T-cell (primary cell): ENCODE measurements around the gene TRPM4. TPM values are rescaled to one million over a fixed set of nuclear protein-coding genes. Genes with fewer than 3 reads are reported as not detected.

Source experiments
- ATAC-seq, 4 experiments: fragments of 200-7000 bp in 3 of 4; fragments of 150-1000 bp in 1 of 4; cut with Tn5 transposase; replicated peaks in 1 of 4; 1 replicate in 3 of 4; 2 replicates in 1 of 4; pipeline ENCODE4 v1.10.0; 2021; ENCODE audit warnings: moderate library complexity in 3 of 4, mild to moderate bottlenecking in 2 of 4, moderate number of reproducible peaks in 1 of 4
- CTCF ChIA-PET, 2 donors: fragments of 300-600 bp; sonication (Branson Sonifier 250); formaldehyde crosslinking; loops; one replicate each; lab custom pipeline; 2022; ENCODE audit warnings: antibody characterized with exemption in 2 of 2; lab: Charles Lee
- POLR2A ChIA-PET, 2 donors: fragments of 300-600 bp; sonication (Branson Sonifier 250); formaldehyde crosslinking; loops; one replicate each; lab custom pipeline; 2022; ENCODE audit warnings: antibody characterized with exemption in 2 of 2; lab: Charles Lee
- DNase-seq, 35 experiments: peaks; one replicate each; pipeline versions ENCODE4 v3.0.0 to v3.0.0-alpha.2; 2013 to 2023
- H3K27ac ChIP-seq: one replicate; pipeline ENCODE4 v1.5.1; 2013; ENCODE audit warnings: low read length
- H3K27me3 ChIP-seq, 2 experiments: replicated peaks in 1 of 2; 1 replicate in 1 of 2; 2 replicates in 1 of 2; pipeline versions ENCODE4 v1.6.1 to v1.7.0; 2013; ENCODE audit warnings: low read length in 1 of 2, mixed read lengths in 1 of 2; ENCODE audit not compliant: control insufficient read depth in 2 of 2, insufficient read depth in 2 of 2; ENCODE audit errors: extremely low read depth in 1 of 2
- H3K36me3 ChIP-seq, 2 donors: 1 replicate in 1 of 2; 2 replicates in 1 of 2; pipeline versions ENCODE4 v1.6.1 to v1.7.0; 2013; ENCODE audit warnings: low read length in 1 of 2; ENCODE audit not compliant: control insufficient read depth in 2 of 2, insufficient read depth in 1 of 2; ENCODE audit errors: extremely low read depth in 1 of 2
- H3K4me1 ChIP-seq, 2 experiments: 1 replicate in 1 of 2; 2 replicates in 1 of 2; pipeline versions ENCODE4 v1.6.1 to v1.7.0; 2013; ENCODE audit warnings: low read length in 2 of 2, mixed read lengths in 1 of 2; ENCODE audit not compliant: insufficient read depth in 2 of 2, control insufficient read depth in 1 of 2; ENCODE audit errors: extremely low read depth in 1 of 2
- H3K4me3 ChIP-seq, 2 donors: 1 replicate in 1 of 2; 2 replicates in 1 of 2; pipeline versions ENCODE4 v1.5.1 to v1.7.0; 2013; ENCODE audit warnings: mild to moderate bottlenecking in 2 of 2, low read length in 1 of 2, moderate library complexity in 1 of 2; ENCODE audit not compliant: control insufficient read depth in 1 of 2; ENCODE audit errors: extremely low read depth in 1 of 2
- H3K9me3 ChIP-seq: 2 replicates; pipeline ENCODE4 v1.7.0; 2013
- H3K27ac Mint-ChIP-seq, 2 donors: one replicate each; pipeline ENCODE4 v1.8.0; 2020 to 2021; ENCODE audit warnings: mild to moderate bottlenecking in 2 of 2, mixed read lengths in 2 of 2
- H3K27me3 Mint-ChIP-seq, 2 donors: one replicate each; pipeline ENCODE4 v1.8.0; 2021 to 2022; ENCODE audit warnings: mixed read lengths in 2 of 2
- H3K36me3 Mint-ChIP-seq: one replicate; pipeline ENCODE4 v1.8.0; 2021; ENCODE audit warnings: mixed read lengths
- H3K4me1 Mint-ChIP-seq, 3 donors: one replicate each; pipeline ENCODE4 v1.8.0; 2020 to 2022; ENCODE audit warnings: mixed read lengths in 3 of 3, mild to moderate bottlenecking in 1 of 3
- H3K4me3 Mint-ChIP-seq, 3 donors: one replicate each; pipeline ENCODE4 v1.8.0; 2020 to 2022; ENCODE audit warnings: mild to moderate bottlenecking in 3 of 3, mixed read lengths in 3 of 3, moderate library complexity in 3 of 3
- H3K9me3 Mint-ChIP-seq, 3 donors: one replicate each; pipeline ENCODE4 v1.8.0; 2020 to 2022; ENCODE audit warnings: mixed read lengths in 3 of 3
- WGBS: methylation state at CpG from one replicate; pipeline ENCODE4 v1.1.5; 2013; ENCODE audit warnings: missing lambda C conversion rate; ENCODE audit not compliant: insufficient coverage; 5-methylcytosine and 5-hydroxymethylcytosine counted together
- total RNA-seq, 35 experiments: library from RNA in 6 of 35; stranded (reverse) in 6 of 35; fragments of 120-200 nt in 1 of 35; gene quantifications; one replicate each; pipeline versions ENCODE4 v1.2.1 to v1.2.4 and lab custom pipeline; 2013 to 2026

The TRPM4 gene
- total RNA-seq, 5 donors from 2014 or later (not counting 1 experiment from before 2014, with no cell fraction given): 0.43 to 0.89 (median 0.50) TPM; not detected in 2

GRCh38 chr19:49189259-49189658 is 31.7 kb downstream of the TRPM4 start:
- DNase-seq (no peak), ATAC-seq (no peak)
- peaks cover 0 to under 1% (median under 1%) of the 10 kb centered on the region in 3 donors for H3K9me3 Mint-ChIP-seq
- peaks cover 6% of the 10 kb centered on the region in 2 experiments for H3K4me1 ChIP-seq
- peaks cover 10 to 16% (median 14%) of the 10 kb centered on the region in 3 donors for H3K4me1 Mint-ChIP-seq
- no peak overlapping the region for H3K4me3 Mint-ChIP-seq
- CTCF ChIA-PET: no interaction called here
- H3K4me3 ChIP-seq: no peak overlapping the region
- H3K27me3 ChIP-seq: peaks cover 0 to 17% of the 10 kb centered on the region in 2 experiments
- H3K9me3 ChIP-seq: no peaks in the 10 kb centered on the region
- H3K27ac ChIP-seq: no peak overlapping the region
- POLR2A ChIA-PET: no interaction called here
- peak overlapping the region in 1 of 2 donors; percentile 36 for H3K27ac Mint-ChIP-seq
- H3K36me3 Mint-ChIP-seq: no peaks in the 10 kb centered on the region
- H3K36me3 ChIP-seq: no peaks in the 10 kb centered on the region
- H3K27me3 Mint-ChIP-seq: peaks cover 0 to 4% of the 10 kb centered on the region in 2 donors
- WGBS: 63% methylated on average over 4 of the region's 5 CpGs

- H3K4me3 ChIP-seq: no peak overlapping the region
- no peaks in the 10 kb centered on the region for H3K9me3 ChIP-seq
- peaks cover 6% of the 10 kb centered on the region in 2 experiments for H3K4me1 ChIP-seq
- no peak for DNase-seq
- no peak overlapping the region for H3K27ac Mint-ChIP-seq
- CTCF ChIA-PET: no interaction called here
- H3K36me3 ChIP-seq: no peaks in the 10 kb centered on the region
- WGBS: 63% methylated on average over 2 of the region's 3 CpGs
- peaks cover 10 to 16% (median 14%) of the 10 kb centered on the region in 3 donors for H3K4me1 Mint-ChIP-seq
- no peaks in the 10 kb centered on the region for H3K36me3 Mint-ChIP-seq
- H3K4me3 Mint-ChIP-seq: no peak overlapping the region
- peaks cover 0 to 17% of the 10 kb centered on the region in 2 experiments for H3K27me3 ChIP-seq
- peaks cover 0 to 4% of the 10 kb centered on the region in 2 donors for H3K27me3 Mint-ChIP-seq
- POLR2A ChIA-PET: no interaction called here
- H3K27ac ChIP-seq: no peak overlapping the region
- ATAC-seq: no peak
- H3K9me3 Mint-ChIP-seq: no peaks in the 10 kb centered on the region
Observed at GRCh38 chr19:49190781-49191180, 33.2 kb downstream of the TRPM4 start.

GRCh38 chr19:49193822-49194394 is 36.3 kb downstream of the TRPM4 start:
- no peak for DNase-seq
- ChIA-PET CTCF (no interaction called here), POLR2A (no interaction called here)
- Mint-ChIP-seq H3K9me3 (no peaks in the 10 kb centered on the region), H3K36me3 (no peaks in the 10 kb centered on the region), H3K4me3 (no peak overlapping the region), H3K27me3 (peaks cover 0 to 4% of the 10 kb centered on the region in 2 donors), H3K4me1 (peaks cover 10 to 16% (median 14%) of the 10 kb centered on the region in 3 donors), H3K27ac (no peak overlapping the region)
- H3K4me1 ChIP-seq: peaks cover 6% of the 10 kb centered on the region in 2 experiments
- H3K9me3 ChIP-seq: no peaks in the 10 kb centered on the region
- H3K36me3 ChIP-seq: no peaks in the 10 kb centered on the region
- H3K27me3 ChIP-seq: peaks cover 0 to 19% of the 10 kb centered on the region in 2 experiments
- ATAC-seq: no peak
- WGBS: 83% methylated on average over 4 of the region's 6 CpGs
- no peak overlapping the region for H3K4me3 ChIP-seq
- H3K27ac ChIP-seq: no peak overlapping the region

GRCh38 chr19:49194408-49194807 is 36.8 kb downstream of the TRPM4 start:
- Mint-ChIP-seq H3K36me3 (no peaks in the 10 kb centered on the region), H3K9me3 (no peaks in the 10 kb centered on the region), H3K27me3 (no peaks in the 10 kb centered on the region), H3K4me1 (peaks cover 9 to 13% (median 13%) of the 10 kb centered on the region in 3 donors), H3K27ac (no peak overlapping the region), H3K4me3 (no peak overlapping the region)
- ChIA-PET CTCF (interaction anchor here in 1 of 2 donors (0.6 kb wide), 1 partner anchor 615 kb away, joined by 3 read pairs; no protein-coding TSS in a partner anchor), POLR2A (no interaction called here)
- Histone ChIP-seq H3K27me3 (peaks cover 0 to 17% of the 10 kb centered on the region in 2 experiments), H3K4me1 (peaks cover 5 to 6% of the 10 kb centered on the region in 2 experiments), H3K27ac (no peak overlapping the region), H3K9me3 (no peaks in the 10 kb centered on the region), H3K4me3 (no peak overlapping the region), H3K36me3 (no peaks in the 10 kb centered on the region)
- ATAC-seq (no peak), DNase-seq (no peak)
- WGBS: 84% methylated on average over 3 of the region's 4 CpGs

- H3K4me1 ChIP-seq: no peaks in the 10 kb centered on the region
- ATAC-seq: no peak
- H3K27me3 ChIP-seq: peaks cover 0 to 8% of the 10 kb centered on the region in 2 experiments
- POLR2A ChIA-PET: no interaction called here
- H3K4me3 Mint-ChIP-seq: no peak overlapping the region
- peaks cover 0 to 1% of the 10 kb centered on the region in 2 donors for H3K27me3 Mint-ChIP-seq
- H3K4me3 ChIP-seq: no peak overlapping the region
- H3K9me3 ChIP-seq: no peaks in the 10 kb centered on the region
- H3K36me3 ChIP-seq: no peaks in the 10 kb centered on the region
- no peak overlapping the region for H3K27ac ChIP-seq
- DNase-seq: no peak
- H3K9me3 Mint-ChIP-seq: no peaks in the 10 kb centered on the region
- WGBS: 89% methylated on average over 34 of the region's 40 CpGs
- H3K27ac Mint-ChIP-seq: no peak overlapping the region
- H3K4me1 Mint-ChIP-seq: peaks cover 0 to 5% (median 0%) of the 10 kb centered on the region in 3 donors
- H3K36me3 Mint-ChIP-seq: no peaks in the 10 kb centered on the region
- CTCF ChIA-PET: interaction anchor here in 1 of 2 donors (0.9 kb wide), 1 partner anchor 503 kb away, joined by 4 read pairs; no protein-coding TSS in a partner anchor
Observed at GRCh38 chr19:49196527-49197240, 39.1 kb downstream of the TRPM4 start.

- no peaks in the 10 kb centered on the region for H3K36me3 ChIP-seq
- ATAC-seq (no peak), DNase-seq (peak in 1 of 35 experiments; percentile 14)
- no peaks in the 10 kb centered on the region for H3K4me1 ChIP-seq
- H3K27me3 ChIP-seq: peaks cover 0 to 14% of the 10 kb centered on the region in 2 experiments
- no peak overlapping the region for H3K4me3 ChIP-seq
- CTCF ChIA-PET: no interaction called here
- H3K4me1 Mint-ChIP-seq: peaks cover 0 to 5% (median 0%) of the 10 kb centered on the region in 3 donors
- POLR2A ChIA-PET: no interaction called here
- H3K4me3 Mint-ChIP-seq: no peak overlapping the region
- no peak overlapping the region for H3K27ac Mint-ChIP-seq
- H3K9me3 Mint-ChIP-seq: no peaks in the 10 kb centered on the region
- H3K27me3 Mint-ChIP-seq: peaks cover 0 to 1% of the 10 kb centered on the region in 2 donors
- no peaks in the 10 kb centered on the region for H3K36me3 Mint-ChIP-seq
- WGBS: 91% methylated on average over 26 of the region's 29 CpGs
- H3K27ac ChIP-seq: no peak overlapping the region
- H3K9me3 ChIP-seq: no peaks in the 10 kb centered on the region
Observed at GRCh38 chr19:49200238-49200862, 42.8 kb downstream of the TRPM4 start.
